HEK293 (cell line): Measurements from ENCODE around the gene TNIK.

Experiments used
- BCL11A ChIP-seq: fragments of 450-650 bp; formaldehyde crosslinking; IDR thresholded peaks from 2 replicates; pipeline ENCODE4 v1.5.1; 2016; ENCODE audit warnings: low read depth, missing biosample characterization, missing genetic modification characterization
- GLI2 ChIP-seq: fragments of 450-650 bp; formaldehyde crosslinking; IDR thresholded peaks from 2 replicates; pipeline ENCODE4; 2017; ENCODE audit warnings: missing biosample characterization, missing genetic modification characterization, low read depth, borderline replicate concordance
- GLI4 ChIP-seq: fragments of 450-650 bp; formaldehyde crosslinking; IDR thresholded peaks from 2 replicates; pipeline ENCODE4 v1.5.1; 2016; ENCODE audit warnings: missing biosample characterization, missing genetic modification characterization
- GLIS2 ChIP-seq: fragments of 450-650 bp; formaldehyde crosslinking; IDR thresholded peaks from 2 replicates; pipeline ENCODE4 v1.5.1; 2016; ENCODE audit warnings: missing biosample characterization, missing genetic modification characterization
- HOXD13 ChIP-seq: sonication (generic); formaldehyde crosslinking; IDR thresholded peaks from 2 replicates; pipeline ENCODE4 v1.8.0; 2022; ENCODE audit warnings: missing genetic modification reagents, borderline replicate concordance
- MYNN ChIP-seq: fragments of 450-650 bp; formaldehyde crosslinking; IDR thresholded peaks from 2 replicates; pipeline ENCODE4 v1.5.1; 2016; ENCODE audit warnings: missing biosample characterization, missing genetic modification characterization, borderline replicate concordance
- SETDB1 ChIP-seq: IDR thresholded peaks from one replicate; pipeline ENCODE4 v1.6.1; 2017; ENCODE audit warnings: mild to moderate bottlenecking, low read length, moderate library complexity, mixed read lengths; ENCODE audit not compliant: insufficient read length
- TCF7L2 ChIP-seq: IDR thresholded peaks from 2 replicates; pipeline ENCODE4 v1.6.1; 2011; ENCODE audit warnings: low read depth, mild to moderate bottlenecking, inconsistent platforms, low read length, moderate library complexity, borderline replicate concordance
- WT1 ChIP-seq: fragments of 450-650 bp; formaldehyde crosslinking; IDR thresholded peaks from 2 replicates; pipeline ENCODE4 v1.5.1; 2016; ENCODE audit warnings: missing biosample characterization, missing genetic modification characterization
- YY1 ChIP-seq: fragments of 450-650 bp; formaldehyde crosslinking; IDR thresholded peaks from 2 replicates; pipeline ENCODE4 v1.5.1; 2018; ENCODE audit warnings: missing biosample characterization, missing genetic modification characterization
- ZFP41 ChIP-seq: fragments of 450-650 bp; formaldehyde crosslinking; IDR thresholded peaks from 2 replicates; pipeline ENCODE4 v1.5.1; 2016; ENCODE audit warnings: missing biosample characterization, missing genetic modification characterization, borderline replicate concordance
- ZNF10 ChIP-seq: fragments of 450-650 bp; formaldehyde crosslinking; IDR thresholded peaks from 2 replicates; pipeline ENCODE4 v1.5.1; 2017; ENCODE audit warnings: missing biosample characterization, missing genetic modification characterization
- ZNF114 ChIP-seq: fragments of 450-650 bp; formaldehyde crosslinking; IDR thresholded peaks from 2 replicates; pipeline ENCODE4 v1.5.0; 2017; ENCODE audit warnings: missing biosample characterization, missing genetic modification characterization
- ZNF121 ChIP-seq: fragments of 450-650 bp; formaldehyde crosslinking; IDR thresholded peaks from 2 replicates; pipeline ENCODE4 v1.5.1; 2016; ENCODE audit warnings: missing biosample characterization, missing genetic modification characterization
- ZNF138 ChIP-seq: fragments of 450-650 bp; formaldehyde crosslinking; IDR thresholded peaks from 2 replicates; pipeline ENCODE4 v1.5.1; 2016; ENCODE audit warnings: missing biosample characterization, missing genetic modification characterization, borderline replicate concordance
- ZNF19 ChIP-seq: fragments of 450-650 bp; formaldehyde crosslinking; IDR thresholded peaks from 2 replicates; pipeline ENCODE4; 2016; ENCODE audit warnings: missing biosample characterization, missing genetic modification characterization, low read depth
- ZNF202 ChIP-seq: fragments of 450-650 bp; formaldehyde crosslinking; IDR thresholded peaks from 2 replicates; pipeline ENCODE4 v1.5.1; 2016; ENCODE audit warnings: missing biosample characterization, missing genetic modification characterization, borderline replicate concordance
- ZNF266 ChIP-seq: fragments of 450-650 bp; formaldehyde crosslinking; IDR thresholded peaks from 2 replicates; pipeline ENCODE4 v1.5.1; 2016; ENCODE audit warnings: missing biosample characterization, missing genetic modification characterization, low read depth
- ZNF302 ChIP-seq: fragments of 450-650 bp; formaldehyde crosslinking; IDR thresholded peaks from 2 replicates; pipeline ENCODE4 v1.5.1; 2016; ENCODE audit warnings: missing biosample characterization, missing genetic modification characterization, low read depth
- ZNF366 ChIP-seq: fragments of 450-650 bp; formaldehyde crosslinking; conservative IDR thresholded peaks from 2 replicates; pipeline ENCODE4 v1.5.1; 2016; ENCODE audit warnings: missing biosample characterization, missing genetic modification characterization
- ZNF404 ChIP-seq: fragments of 450-650 bp; formaldehyde crosslinking; IDR thresholded peaks from 2 replicates; pipeline ENCODE4 v1.5.1; 2017; ENCODE audit warnings: missing biosample characterization, missing genetic modification characterization
- ZNF426 ChIP-seq: fragments of 450-650 bp; formaldehyde crosslinking; IDR thresholded peaks from 2 replicates; pipeline ENCODE4 v1.5.1; 2017; ENCODE audit warnings: missing biosample characterization, missing genetic modification characterization, mild to moderate bottlenecking, inconsistent platforms, moderate library complexity
- ZNF433 ChIP-seq: fragments of 450-650 bp; formaldehyde crosslinking; IDR thresholded peaks from 2 replicates; pipeline ENCODE4 v1.5.1; 2016; ENCODE audit warnings: missing biosample characterization, missing genetic modification characterization, low read depth
- ZNF514 ChIP-seq: fragments of 450-650 bp; formaldehyde crosslinking; IDR thresholded peaks from 2 replicates; pipeline ENCODE4 v1.5.1; 2016; ENCODE audit warnings: missing biosample characterization, missing genetic modification characterization
- ZNF548 ChIP-seq: fragments of 450-650 bp; formaldehyde crosslinking; IDR thresholded peaks from 2 replicates; pipeline ENCODE4 v1.5.1; 2016; ENCODE audit warnings: missing biosample characterization, missing genetic modification characterization
- ZNF560 ChIP-seq: fragments of 450-650 bp; formaldehyde crosslinking; IDR thresholded peaks from 2 replicates; pipeline ENCODE4 v1.5.1; 2017; ENCODE audit warnings: missing biosample characterization, missing genetic modification characterization, borderline replicate concordance
- ZNF596 ChIP-seq: fragments of 450-650 bp; IDR thresholded peaks from 2 replicates; pipeline ENCODE4 v1.5.0; 2018; ENCODE audit warnings: missing biosample characterization, mild to moderate bottlenecking, missing genetic modification characterization, moderate library complexity
- ZNF664 ChIP-seq: fragments of 450-650 bp; formaldehyde crosslinking; IDR thresholded peaks from 2 replicates; pipeline ENCODE4 v1.5.1; 2016; ENCODE audit warnings: missing biosample characterization, missing genetic modification characterization
- ZNF677 ChIP-seq: fragments of 450-650 bp; IDR thresholded peaks from 2 replicates; pipeline ENCODE4 v1.5.0; 2018; ENCODE audit warnings: missing biosample characterization, mild to moderate bottlenecking, missing genetic modification characterization, moderate library complexity
- ZNF830 ChIP-seq: fragments of 450-650 bp; IDR thresholded peaks from 2 replicates; pipeline ENCODE4 v1.5.0; 2018; ENCODE audit warnings: missing biosample characterization, missing genetic modification characterization, low read depth, mild to moderate bottlenecking, moderate library complexity
- ZNF837 ChIP-seq: fragments of 450-650 bp; formaldehyde crosslinking; IDR thresholded peaks from 2 replicates; pipeline ENCODE4 v1.5.1; 2016; ENCODE audit warnings: missing biosample characterization, missing genetic modification characterization
- TF ChIP-seq, protein P1 (sequence below): fragments of 450-650 bp; formaldehyde crosslinking; IDR thresholded peaks from 2 replicates; pipeline ENCODE4 v1.5.1; 2016; ENCODE audit warnings: missing biosample characterization, missing genetic modification characterization
- TF ChIP-seq, protein P2 (sequence below): fragments of 450-650 bp; formaldehyde crosslinking; IDR thresholded peaks from 2 replicates; pipeline ENCODE4 v1.5.1; 2016; ENCODE audit warnings: missing biosample characterization, missing genetic modification characterization
- TF ChIP-seq, protein P3 (sequence below): fragments of 450-650 bp; formaldehyde crosslinking; IDR thresholded peaks from 2 replicates; pipeline ENCODE4 v1.5.1; 2017; ENCODE audit warnings: missing biosample characterization, missing genetic modification characterization
- TF ChIP-seq, protein P4 (sequence below): fragments of 450-650 bp; formaldehyde crosslinking; IDR thresholded peaks from 2 replicates; pipeline ENCODE4 v1.5.1; 2016; ENCODE audit warnings: missing biosample characterization, missing genetic modification characterization

The TNIK gene

DNA sequence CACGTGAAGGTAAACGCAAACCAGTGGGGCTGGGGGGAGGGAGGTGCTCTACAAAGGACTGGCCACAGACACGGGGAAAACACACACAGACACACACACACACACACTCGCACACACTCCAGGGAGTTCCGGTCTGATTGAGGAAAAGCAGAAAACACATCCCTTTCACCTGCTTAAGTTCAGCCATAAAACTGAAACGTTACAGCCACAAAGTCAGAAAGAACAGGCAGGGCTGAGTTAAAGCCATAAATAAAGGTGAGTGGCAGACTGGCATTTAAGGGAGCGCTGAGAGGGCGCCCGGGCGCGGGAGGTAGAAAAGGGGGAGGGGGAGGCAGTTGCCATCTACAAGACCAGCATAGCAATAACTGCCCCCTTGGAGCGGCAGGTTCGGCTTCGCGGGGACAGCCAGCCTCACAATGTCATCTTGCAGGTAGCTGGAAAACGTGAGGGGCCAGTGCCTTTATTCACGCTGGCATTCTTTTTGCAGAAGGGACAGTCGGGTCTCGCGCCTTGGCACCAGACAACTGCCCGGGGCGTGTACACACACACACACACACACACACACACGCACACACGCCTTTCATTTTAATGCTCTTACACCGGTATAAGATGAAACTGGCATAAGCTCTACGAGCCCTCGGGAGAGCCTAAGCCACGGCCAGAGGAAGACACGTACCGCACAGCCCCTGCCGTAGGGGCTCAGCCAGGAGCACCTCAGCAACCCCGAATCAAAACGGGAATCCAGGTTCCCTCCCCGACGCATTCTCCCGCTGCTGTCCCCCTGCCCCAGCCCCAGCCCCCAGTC lies 866 bp downstream of the TNIK start (continued):
- TF ChIP-seq ZNF302 (tag by site-specific recombination) (no peak), ZNF19 (tag by site-specific recombination) (no peak), ZNF138 (tag by site-specific recombination) (no peak), ZNF121 (tag by site-specific recombination) (no peak), ZNF366 (tag by site-specific recombination) (peak; percentile 48), ZNF560 (tag by site-specific recombination) (no peak), ZNF114 (tag by site-specific recombination) (no peak), BCL11A (tag by site-specific recombination) (no peak), ZNF596 (tag by site-specific recombination) (no peak), GLI4 (tag by site-specific recombination) (peak; percentile 42; the same call in 1 of the 2 replicates), ZNF514 (tag by site-specific recombination) (no peak), WT1 (tag by site-specific recombination) (peak; percentile 19; the same call in 1 of the 2 replicates), MYNN (tag by site-specific recombination) (no peak), GLIS2 (tag by site-specific recombination) (peak; percentile 40; the same call in 1 of the 2 replicates), YY1 (tag by site-specific recombination) (no peak; the same call in none of the 2 replicates), ZNF202 (no peak), ZFP41 (tag by site-specific recombination) (no peak), TCF7L2 (no peak), ZNF404 (no peak), HOXD13 (CRISPR knock-in tag) (no peak), ZNF677 (tag by site-specific recombination) (no peak), ZNF433 (tag by site-specific recombination) (no peak), ZNF664 (no peak), SETDB1 (no peak), ZNF837 (tag by site-specific recombination) (no peak), ZNF830 (tag by site-specific recombination) (no peak), ZNF10 (tag by site-specific recombination) (peak; percentile 95), ZNF266 (no peak), ZNF426 (tag by site-specific recombination) (no peak), GLI2 (tag by site-specific recombination) (no peak; the same call in 1 of the 2 replicates), ZNF548 (tag by site-specific recombination) (no peak)
- TF ChIP-seq, protein P1, sequence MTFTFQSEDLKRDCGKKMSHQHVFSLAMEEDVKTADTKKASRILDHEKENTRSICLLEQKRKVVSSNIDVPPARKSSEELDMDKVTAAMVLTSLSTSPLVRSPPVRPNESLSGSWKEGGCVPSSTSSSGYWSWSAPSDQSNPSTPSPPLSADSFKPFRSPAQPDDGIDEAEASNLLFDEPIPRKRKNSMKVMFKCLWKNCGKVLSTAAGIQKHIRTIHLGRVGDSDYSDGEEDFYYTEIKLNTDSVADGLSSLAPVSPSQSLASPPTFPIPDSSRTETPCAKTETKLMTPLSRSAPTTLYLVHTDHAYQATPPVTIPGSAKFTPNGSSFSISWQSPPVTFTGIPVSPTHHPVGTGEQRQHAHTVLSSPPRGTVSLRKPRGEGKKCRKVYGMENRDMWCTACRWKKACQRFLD (tag by site-specific recombination) = no peak
- TF ChIP-seq, protein P2, sequence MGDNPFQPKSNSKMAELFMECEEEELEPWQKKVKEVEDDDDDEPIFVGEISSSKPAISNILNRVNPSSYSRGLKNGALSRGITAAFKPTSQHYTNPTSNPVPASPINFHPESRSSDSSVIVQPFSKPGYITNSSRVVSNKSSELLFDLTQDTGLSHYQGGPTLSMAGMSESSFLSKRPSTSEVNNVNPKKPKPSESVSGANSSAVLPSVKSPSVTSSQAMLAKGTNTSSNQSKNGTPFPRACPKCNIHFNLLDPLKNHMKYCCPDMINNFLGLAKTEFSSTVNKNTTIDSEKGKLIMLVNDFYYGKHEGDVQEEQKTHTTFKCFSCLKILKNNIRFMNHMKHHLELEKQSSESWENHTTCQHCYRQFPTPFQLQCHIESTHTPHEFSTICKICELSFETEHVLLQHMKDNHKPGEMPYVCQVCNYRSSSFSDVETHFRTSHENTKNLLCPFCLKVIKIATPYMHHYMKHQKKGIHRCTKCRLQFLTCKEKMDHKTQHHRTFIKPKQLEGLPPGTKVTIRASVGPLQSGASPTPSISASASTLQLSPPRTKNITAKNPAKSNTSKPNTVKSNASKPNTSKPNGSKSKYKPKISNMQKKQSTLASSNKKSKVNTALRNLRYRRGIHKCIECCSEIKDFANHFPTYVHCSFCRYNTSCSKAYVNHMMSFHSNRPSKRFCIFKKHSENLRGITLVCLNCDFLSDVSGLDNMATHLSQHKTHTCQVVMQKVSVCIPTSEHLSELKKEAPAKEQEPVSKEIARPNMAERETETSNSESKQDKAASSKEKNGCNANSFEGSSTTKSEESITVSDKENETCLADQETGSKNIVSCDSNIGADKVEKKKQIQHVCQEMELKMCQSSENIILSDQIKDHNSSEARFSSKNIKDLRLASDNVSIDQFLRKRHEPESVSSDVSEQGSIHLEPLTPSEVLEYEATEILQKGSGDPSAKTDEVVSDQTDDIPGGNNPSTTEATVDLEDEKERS (tag by site-specific recombination) = no peak
- TF ChIP-seq, protein P3, sequence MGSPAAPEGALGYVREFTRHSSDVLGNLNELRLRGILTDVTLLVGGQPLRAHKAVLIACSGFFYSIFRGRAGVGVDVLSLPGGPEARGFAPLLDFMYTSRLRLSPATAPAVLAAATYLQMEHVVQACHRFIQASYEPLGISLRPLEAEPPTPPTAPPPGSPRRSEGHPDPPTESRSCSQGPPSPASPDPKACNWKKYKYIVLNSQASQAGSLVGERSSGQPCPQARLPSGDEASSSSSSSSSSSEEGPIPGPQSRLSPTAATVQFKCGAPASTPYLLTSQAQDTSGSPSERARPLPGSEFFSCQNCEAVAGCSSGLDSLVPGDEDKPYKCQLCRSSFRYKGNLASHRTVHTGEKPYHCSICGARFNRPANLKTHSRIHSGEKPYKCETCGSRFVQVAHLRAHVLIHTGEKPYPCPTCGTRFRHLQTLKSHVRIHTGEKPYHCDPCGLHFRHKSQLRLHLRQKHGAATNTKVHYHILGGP (tag by site-specific recombination) = no peak
- TF ChIP-seq, protein P4, sequence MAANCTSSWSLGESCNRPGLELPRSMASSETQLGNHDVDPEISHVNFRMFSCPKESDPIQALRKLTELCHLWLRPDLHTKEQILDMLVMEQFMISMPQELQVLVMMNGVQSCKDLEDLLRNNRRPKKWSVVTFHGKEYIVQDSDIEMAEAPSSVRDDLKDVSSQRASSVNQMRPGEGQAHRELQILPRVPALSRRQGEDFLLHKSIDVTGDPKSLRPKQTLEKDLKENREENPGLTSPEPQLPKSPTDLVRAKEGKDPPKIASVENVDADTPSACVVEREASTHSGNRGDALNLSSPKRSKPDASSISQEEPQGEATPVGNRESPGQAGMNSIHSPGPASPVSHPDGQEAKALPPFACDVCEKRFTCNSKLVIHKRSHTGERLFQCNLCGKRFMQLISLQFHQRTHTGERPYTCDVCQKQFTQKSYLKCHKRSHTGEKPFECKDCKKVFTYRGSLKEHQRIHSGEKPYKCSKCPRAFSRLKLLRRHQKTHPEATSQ (tag by site-specific recombination) = no peak
